Hepatocyte (in vitro differentiated cells): Measurements from ENCODE around the gene SLC30A3. TPM values are rescaled to one million over a fixed set of nuclear protein-coding genes. Genes with fewer than 3 reads are reported as not detected.
A peak's percentile ranks its signal among the peaks of the same experiment; 100 is the strongest.

Experiments
- DNase-seq: peaks from one replicate; pipeline ENCODE4 v3.0.0-alpha.2; 2016; ENCODE audit warnings: low spot score
- H2AFZ ChIP-seq: fragments of 200-600 bp; sonication (generic); 2 replicates; pipeline ENCODE4 v1.6.0; 2016; ENCODE audit warnings: antibody characterized with exemption, mild to moderate bottlenecking
- H3K27ac ChIP-seq: fragments of 200-600 bp; sonication (generic); 2 replicates; pipeline ENCODE4 v1.5.1; 2016; ENCODE audit warnings: mild to moderate bottlenecking
- H3K27me3 ChIP-seq: fragments of 200-600 bp; sonication (generic); 2 replicates; pipeline ENCODE4 v1.6.1; 2016
- H3K36me3 ChIP-seq: fragments of 200-600 bp; sonication (generic); replicated peaks from 2 replicates; pipeline ENCODE4 v1.5.1; 2016; ENCODE audit warnings: low read depth; ENCODE audit not compliant: insufficient read depth
- H3K4me1 ChIP-seq: fragments of 200-600 bp; sonication (generic); 2 replicates; pipeline ENCODE4 v1.5.1; 2016; ENCODE audit warnings: mild to moderate bottlenecking, moderate library complexity; ENCODE audit not compliant: insufficient read depth
- H3K4me2 ChIP-seq: fragments of 200-600 bp; sonication (generic); 2 replicates; pipeline ENCODE4 v1.6.0; 2016
- H3K4me3 ChIP-seq: fragments of 200-600 bp; sonication (generic); 2 replicates; pipeline ENCODE4 v1.5.1; 2016; ENCODE audit warnings: mild to moderate bottlenecking
- H3K79me2 ChIP-seq: fragments of 200-600 bp; sonication (generic); 2 replicates; pipeline ENCODE4 v1.6.0; 2017; ENCODE audit warnings: mild to moderate bottlenecking
- H3K9me2 ChIP-seq: fragments of 200-600 bp; sonication (generic); replicated peaks from 2 replicates; pipeline ENCODE4 v1.6.0; 2017; ENCODE audit warnings: mild to moderate bottlenecking; ENCODE audit not compliant: insufficient read depth
- H3K9me3 ChIP-seq: fragments of 200-600 bp; sonication (generic); 2 replicates; pipeline ENCODE4 v1.5.1; 2016; ENCODE audit warnings: low read depth, mild to moderate bottlenecking
- H4K20me1 ChIP-seq: fragments of 200-600 bp; sonication (generic); 2 replicates; pipeline ENCODE4 v1.6.0; 2016; ENCODE audit warnings: mild to moderate bottlenecking; ENCODE audit not compliant: insufficient read depth, poor library complexity, severe bottlenecking
- EZH2 ChIP-seq: fragments of 200-600 bp; sonication (generic); IDR thresholded peaks from 2 replicates; pipeline ENCODE4 v1.6.1; 2016; ENCODE audit warnings: antibody characterized with exemption, mild to moderate bottlenecking, borderline replicate concordance
- EZH2phosphoT487 ChIP-seq: fragments of 200-600 bp; sonication (generic); IDR thresholded peaks from one replicate; pipeline ENCODE4 v1.6.1; 2018; ENCODE audit warnings: antibody characterized with exemption, mild to moderate bottlenecking, low read depth, moderate library complexity; ENCODE audit not compliant: unreplicated experiment, severe bottlenecking
- WGBS: methylation state at CpG from one replicate; pipeline ENCODE4 v1.1.6; 2016; ENCODE audit warnings: low lambda C conversion rate; ENCODE audit errors: missing lambda C conversion rate; 5-methylcytosine and 5-hydroxymethylcytosine counted together
- polyA plus RNA-seq: library from polyadenylated mRNA; unstranded; fragments of >200 nt; fragmentation: Nextera tagmentation; extraction: Ambion mirVana; gene quantifications from 2 replicates; pipeline ENCODE4 v1.2.1, GENCODE V29; 2016
- total RNA-seq: library from RNA; depleted of rRNA; stranded (reverse); fragments of >200 nt; gene quantifications from 2 replicates; pipeline ENCODE4 v1.2.3, GENCODE V29; 2014
- TF ChIP-seq, protein P1 (sequence below): fragments of 200-600 bp; sonication (generic); IDR thresholded peaks from 2 replicates; pipeline ENCODE4 v1.5.1; 2016; ENCODE audit warnings: antibody characterized with exemption, mild to moderate bottlenecking; ENCODE audit not compliant: poor library complexity

The SLC30A3 gene
- total and polyA plus RNA-seq, 2 experiments from 2014 or later: 0.20 TPM; not detected in 1

DNA sequence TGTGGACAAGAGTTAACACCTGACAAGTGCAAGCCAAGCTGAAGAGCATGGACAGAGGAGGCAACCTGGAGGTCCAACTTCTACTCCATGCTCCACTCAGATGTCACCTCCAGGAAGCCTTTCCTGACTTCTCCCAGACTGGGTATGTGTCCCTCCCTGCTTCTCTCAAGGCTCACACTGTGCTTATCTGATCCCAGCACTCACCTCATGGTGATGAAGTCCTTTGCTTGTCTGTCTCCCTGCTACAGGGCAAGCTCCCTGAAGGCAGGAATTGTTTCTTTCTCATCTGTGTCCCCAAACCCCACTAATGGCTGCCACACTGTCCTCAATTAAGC lies 2.7 kb upstream of the SLC30A3 start:
- Histone ChIP-seq H3K4me1 (peaks cover 31% of the 10 kb centered on the region), H3K36me3 (no peaks in the 10 kb centered on the region), H3K79me2 (no peaks in the 10 kb centered on the region), H3K9me3 (no peaks in the 10 kb centered on the region), H3K27ac (no peak overlapping the region), H3K9me2 (no peaks in the 10 kb centered on the region), H3K27me3 (peaks cover 82% of the 10 kb centered on the region), H4K20me1 (no peaks in the 10 kb centered on the region), H3K4me3 (no peak overlapping the region), H2AFZ (no peak overlapping the region), H3K4me2 (peak overlapping the region; percentile 99)
- TF ChIP-seq EZH2phosphoT487 (no peak), EZH2 (no peak)
- TF ChIP-seq, protein P1, sequence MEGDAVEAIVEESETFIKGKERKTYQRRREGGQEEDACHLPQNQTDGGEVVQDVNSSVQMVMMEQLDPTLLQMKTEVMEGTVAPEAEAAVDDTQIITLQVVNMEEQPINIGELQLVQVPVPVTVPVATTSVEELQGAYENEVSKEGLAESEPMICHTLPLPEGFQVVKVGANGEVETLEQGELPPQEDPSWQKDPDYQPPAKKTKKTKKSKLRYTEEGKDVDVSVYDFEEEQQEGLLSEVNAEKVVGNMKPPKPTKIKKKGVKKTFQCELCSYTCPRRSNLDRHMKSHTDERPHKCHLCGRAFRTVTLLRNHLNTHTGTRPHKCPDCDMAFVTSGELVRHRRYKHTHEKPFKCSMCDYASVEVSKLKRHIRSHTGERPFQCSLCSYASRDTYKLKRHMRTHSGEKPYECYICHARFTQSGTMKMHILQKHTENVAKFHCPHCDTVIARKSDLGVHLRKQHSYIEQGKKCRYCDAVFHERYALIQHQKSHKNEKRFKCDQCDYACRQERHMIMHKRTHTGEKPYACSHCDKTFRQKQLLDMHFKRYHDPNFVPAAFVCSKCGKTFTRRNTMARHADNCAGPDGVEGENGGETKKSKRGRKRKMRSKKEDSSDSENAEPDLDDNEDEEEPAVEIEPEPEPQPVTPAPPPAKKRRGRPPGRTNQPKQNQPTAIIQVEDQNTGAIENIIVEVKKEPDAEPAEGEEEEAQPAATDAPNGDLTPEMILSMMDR: no peak
- DNase-seq: no peak

GRCh38 chr2:27264753-27265535 lies 2.1 kb upstream of the SLC30A3 start:
- Histone ChIP-seq H3K4me1 (peaks cover 31% of the 10 kb centered on the region), H3K4me2 (peak overlapping the region; percentile 99), H2AFZ (peak overlapping the region; percentile 81), H3K9me2 (no peaks in the 10 kb centered on the region), H3K4me3 (peak overlapping the region; percentile 39), H3K27ac (no peak overlapping the region), H4K20me1 (no peaks in the 10 kb centered on the region), H3K9me3 (no peaks in the 10 kb centered on the region), H3K79me2 (no peaks in the 10 kb centered on the region), H3K27me3 (peaks cover 83% of the 10 kb centered on the region), H3K36me3 (no peaks in the 10 kb centered on the region)
- DNase-seq: peak; percentile 85
- 7% methylated on average over 44 of the region's 56 CpGs for WGBS
- no peak for TF ChIP-seq EZH2phosphoT487
- peak; percentile 7 for TF ChIP-seq EZH2
- TF ChIP-seq, protein P1: peak; percentile 53

- peak; percentile 39 for DNase-seq
- WGBS: 2% methylated on average over 20 of the region's 38 CpGs
- TF ChIP-seq, protein P1: no peak
- TF ChIP-seq EZH2phosphoT487 (no peak), EZH2 (peak; percentile 63)
- no peaks in the 10 kb centered on the region for H3K79me2 ChIP-seq
- no peak overlapping the region for H3K27ac ChIP-seq
- peak overlapping the region; percentile 99 for H3K4me2 ChIP-seq
- H2AFZ ChIP-seq: peak overlapping the region; percentile 81
- no peak overlapping the region for H3K4me3 ChIP-seq
- no peaks in the 10 kb centered on the region for H4K20me1 ChIP-seq
- no peaks in the 10 kb centered on the region for H3K9me3 ChIP-seq
- peaks cover 31% of the 10 kb centered on the region for H3K4me1 ChIP-seq
- H3K9me2 ChIP-seq: no peaks in the 10 kb centered on the region
- H3K36me3 ChIP-seq: no peaks in the 10 kb centered on the region
- peaks cover 83% of the 10 kb centered on the region for H3K27me3 ChIP-seq
Measured at GRCh38 chr2:27264253-27264752, 1.5 kb upstream of the SLC30A3 start.
